Esophagus muscularis mucosa (tissue), 4 donors: Measurements from ENCODE around the gene RNU5D-1.

Experiments used
- EP300 ChIP-seq: sonication (generic); formaldehyde crosslinking; IDR thresholded peaks from one replicate; pipeline ENCODE4 v1.6.1; 2017; ENCODE audit warnings: antibody characterized with exemption
- POLR2A ChIP-seq: fragments of 450-650 bp; IDR thresholded peaks from one replicate; pipeline ENCODE4 v1.6.1; 2017; ENCODE audit warnings: antibody characterized with exemption, moderate library complexity, mild to moderate bottlenecking, low read depth
- POLR2AphosphoS5 ChIP-seq, 2 donors: sonication (generic); formaldehyde crosslinking; IDR thresholded peaks; one replicate each; pipeline ENCODE4 v1.6.1; 2017; ENCODE audit warnings: antibody characterized with exemption in 2 of 2
- TF ChIP-seq, protein P1 (sequence below), 3 experiments: fragments of 200-600 bp in 2 of 3; fragments of 450-650 bp in 1 of 3; sonication (generic) in 2 of 3; IDR thresholded peaks; one replicate each; pipeline ENCODE4 v1.5.1; 2017 to 2019; ENCODE audit warnings: antibody characterized with exemption in 3 of 3, mild to moderate bottlenecking in 2 of 3, moderate library complexity in 1 of 3

DNA sequence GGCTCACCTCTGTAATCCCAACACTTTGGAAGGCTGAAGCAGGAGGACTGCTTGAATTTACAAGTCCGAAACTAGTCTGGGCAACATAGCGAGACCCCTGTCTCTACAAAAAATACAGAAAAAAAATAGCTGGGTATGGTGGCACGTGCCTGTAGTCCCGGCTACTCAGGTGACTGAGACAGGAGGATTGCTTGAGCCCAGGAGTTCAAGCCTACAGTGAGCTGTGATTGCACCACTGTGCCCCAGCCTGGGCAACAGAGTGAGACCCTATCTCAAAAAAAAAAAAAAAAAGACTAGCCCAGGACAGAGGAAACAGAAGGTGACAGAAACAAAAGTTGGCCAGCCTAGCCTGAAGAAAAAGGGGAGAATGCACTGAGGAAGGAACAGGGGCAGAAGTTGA is 35.3 kb downstream of the RNU5D-1 start:
- TF ChIP-seq POLR2A (no peak), EP300 (no peak), POLR2AphosphoS5 (IDR thresholded peaks at IDR 0.05) (no peak)
- TF ChIP-seq, protein P1, sequence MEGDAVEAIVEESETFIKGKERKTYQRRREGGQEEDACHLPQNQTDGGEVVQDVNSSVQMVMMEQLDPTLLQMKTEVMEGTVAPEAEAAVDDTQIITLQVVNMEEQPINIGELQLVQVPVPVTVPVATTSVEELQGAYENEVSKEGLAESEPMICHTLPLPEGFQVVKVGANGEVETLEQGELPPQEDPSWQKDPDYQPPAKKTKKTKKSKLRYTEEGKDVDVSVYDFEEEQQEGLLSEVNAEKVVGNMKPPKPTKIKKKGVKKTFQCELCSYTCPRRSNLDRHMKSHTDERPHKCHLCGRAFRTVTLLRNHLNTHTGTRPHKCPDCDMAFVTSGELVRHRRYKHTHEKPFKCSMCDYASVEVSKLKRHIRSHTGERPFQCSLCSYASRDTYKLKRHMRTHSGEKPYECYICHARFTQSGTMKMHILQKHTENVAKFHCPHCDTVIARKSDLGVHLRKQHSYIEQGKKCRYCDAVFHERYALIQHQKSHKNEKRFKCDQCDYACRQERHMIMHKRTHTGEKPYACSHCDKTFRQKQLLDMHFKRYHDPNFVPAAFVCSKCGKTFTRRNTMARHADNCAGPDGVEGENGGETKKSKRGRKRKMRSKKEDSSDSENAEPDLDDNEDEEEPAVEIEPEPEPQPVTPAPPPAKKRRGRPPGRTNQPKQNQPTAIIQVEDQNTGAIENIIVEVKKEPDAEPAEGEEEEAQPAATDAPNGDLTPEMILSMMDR (IDR thresholded peaks at IDR 0.05), result no peak
